Activated T-cell treated with anti-CD3 and anti-CD28 coated beads for 24 hours (primary cell): ENCODE results near the gene THRSP.

ENCODE experiments used
- DNase-seq: peaks from one replicate; pipeline ENCODE4 v3.0.0-alpha.2; 2020; ENCODE audit warnings: low read depth

THRSP gene

GRCh38 chr11:78097666-78098385, 34.2 kb downstream of the THRSP start:
- no peak for DNase-seq

DNA sequence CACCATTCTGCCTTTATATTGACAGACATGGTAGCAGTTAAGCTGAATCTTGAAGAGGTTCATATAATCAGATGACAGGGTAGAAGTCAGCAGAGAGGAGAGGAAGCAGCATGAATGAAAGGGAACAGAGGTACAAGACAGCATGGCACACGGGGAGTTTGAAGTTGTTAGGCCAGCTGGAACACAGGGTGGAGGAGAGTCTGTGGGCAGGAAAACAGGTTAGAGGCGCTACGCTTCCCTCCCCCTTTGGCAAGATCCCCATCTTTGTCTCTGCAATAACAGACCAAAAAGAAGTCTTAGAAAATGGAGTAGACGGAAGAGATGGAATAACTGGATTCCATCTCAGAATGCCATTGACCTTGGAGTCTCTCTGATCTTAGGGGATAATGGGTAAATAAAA, 36.0 kb downstream of the THRSP start:
- DNase-seq: no peak

GRCh38 chr11:78100261-78100660, 36.6 kb downstream of the THRSP start:
- DNase-seq: no peak

DNA sequence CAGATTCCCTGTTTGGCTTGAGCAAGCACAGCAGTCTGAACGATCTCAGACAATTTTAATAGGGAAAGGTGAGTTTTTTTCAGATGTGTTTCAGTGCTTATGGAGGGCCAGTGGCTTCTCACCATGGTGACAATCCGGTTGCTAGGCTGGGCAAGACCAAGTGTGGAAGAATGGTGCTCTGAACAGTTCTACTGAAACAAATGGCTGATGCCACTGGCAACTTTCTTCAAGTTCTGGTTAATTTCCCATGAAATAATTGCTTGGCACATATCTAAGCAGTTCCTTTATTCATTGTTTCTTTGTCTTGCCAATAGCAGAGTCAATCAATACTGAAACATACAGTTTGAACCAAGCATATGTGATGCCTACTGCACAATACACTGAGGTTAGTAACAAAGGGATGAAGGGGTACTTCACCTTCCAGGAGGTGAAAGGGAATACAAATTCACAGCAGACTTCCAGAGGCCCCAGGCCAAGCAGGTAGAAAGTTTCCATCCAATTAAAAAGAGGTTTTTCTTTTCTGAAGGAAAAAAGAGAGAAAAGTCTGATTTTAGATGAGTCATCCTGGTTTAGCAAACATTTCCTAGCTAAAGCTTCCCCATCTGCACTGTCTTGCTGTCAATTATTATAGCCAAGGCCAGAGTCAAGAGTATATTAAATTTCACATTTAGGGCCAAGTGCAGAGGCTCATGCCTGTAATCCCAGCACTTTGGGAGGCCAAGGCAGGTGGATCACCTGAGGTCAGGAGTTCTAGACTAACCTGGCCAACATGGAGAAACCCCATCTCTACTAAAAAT, 37.2 kb downstream of the THRSP start:
- DNase-seq: no peak

DNA sequence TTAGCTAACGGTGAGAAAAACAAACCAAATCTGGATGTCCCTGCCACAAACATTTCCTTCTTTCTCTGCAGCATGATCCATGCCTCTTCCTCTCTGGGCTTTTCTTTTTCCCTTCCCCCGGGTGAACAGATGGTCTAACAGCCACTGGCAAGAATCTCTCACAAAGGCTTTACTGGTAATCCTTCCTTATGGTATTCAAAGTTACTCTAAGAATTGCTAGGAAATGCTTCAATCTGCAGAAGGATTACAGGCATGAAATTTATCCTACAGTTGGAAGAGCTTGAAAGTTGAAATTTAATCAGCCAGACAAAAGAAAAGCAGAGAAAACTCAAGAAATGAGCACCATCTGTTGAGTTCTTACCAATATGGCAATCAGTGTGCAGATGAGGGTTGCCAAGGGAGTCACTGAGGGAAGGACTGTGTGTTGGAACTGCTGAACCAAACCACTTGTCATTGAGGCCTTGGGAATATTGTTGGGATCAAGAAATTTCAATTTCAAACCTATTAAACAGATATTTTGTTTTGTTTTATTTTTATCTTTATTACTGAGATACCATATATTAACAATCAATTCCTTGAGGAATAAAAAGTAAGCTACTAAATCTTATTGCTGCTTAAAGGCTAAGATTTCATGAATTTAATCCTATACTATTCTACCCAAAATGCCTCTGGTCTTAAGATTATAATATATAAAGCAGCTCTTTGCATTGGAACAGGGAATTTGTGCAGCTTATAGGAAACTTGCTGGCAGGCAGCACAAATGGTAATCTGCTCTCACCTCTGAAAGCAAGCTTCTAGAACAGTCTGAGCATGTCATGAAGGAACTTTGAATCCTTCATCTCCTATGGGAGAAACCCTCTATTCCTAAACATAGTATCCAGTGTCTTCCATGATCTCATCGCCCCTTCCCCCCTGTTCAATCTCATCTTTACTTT, 45.7 kb downstream of the THRSP start:
- no peak for DNase-seq

DNA sequence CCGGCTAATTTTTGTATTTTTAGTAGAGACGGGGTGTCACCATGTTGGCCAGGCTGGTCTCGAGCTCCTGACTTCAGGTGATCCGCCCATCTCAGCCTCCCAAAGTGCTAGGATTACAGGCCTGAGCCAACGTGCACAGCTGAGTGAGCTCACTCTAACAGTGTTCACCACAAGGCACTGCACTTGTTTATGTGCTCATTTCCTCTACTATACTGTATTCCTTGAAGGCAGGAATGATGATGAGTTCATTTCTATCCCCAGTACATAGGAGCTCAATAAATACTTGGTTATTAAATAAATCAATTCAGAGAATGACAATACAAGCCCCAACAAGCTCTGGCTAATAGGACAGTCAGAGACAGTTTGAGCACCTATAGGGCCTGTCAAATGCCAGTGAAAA, 46.7 kb downstream of the THRSP start:
- DNase-seq: no peak

DNA sequence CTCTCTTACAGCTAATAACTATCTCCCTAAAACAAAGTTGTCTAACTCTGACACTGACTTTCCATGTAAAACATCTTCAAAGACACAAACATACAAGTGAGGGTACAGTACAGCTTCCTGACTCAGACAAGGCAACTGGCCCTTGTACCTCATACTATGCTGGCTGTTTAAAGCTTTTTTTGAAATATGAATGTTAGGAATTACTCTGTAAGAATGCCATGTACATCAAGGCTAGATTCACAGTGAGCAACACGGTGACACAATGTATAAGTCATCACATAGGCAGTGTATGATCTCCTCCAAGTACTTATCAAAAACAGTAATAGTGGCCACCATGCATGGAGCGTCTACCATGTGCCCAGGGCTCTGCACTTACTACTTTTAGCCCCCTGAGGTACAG, 47.2 kb downstream of the THRSP start:
- DNase-seq: no peak

- no peak for DNase-seq
These were observed 47.6 kb downstream of the THRSP start for GRCh38 chr11:78111298-78111697.

DNA sequence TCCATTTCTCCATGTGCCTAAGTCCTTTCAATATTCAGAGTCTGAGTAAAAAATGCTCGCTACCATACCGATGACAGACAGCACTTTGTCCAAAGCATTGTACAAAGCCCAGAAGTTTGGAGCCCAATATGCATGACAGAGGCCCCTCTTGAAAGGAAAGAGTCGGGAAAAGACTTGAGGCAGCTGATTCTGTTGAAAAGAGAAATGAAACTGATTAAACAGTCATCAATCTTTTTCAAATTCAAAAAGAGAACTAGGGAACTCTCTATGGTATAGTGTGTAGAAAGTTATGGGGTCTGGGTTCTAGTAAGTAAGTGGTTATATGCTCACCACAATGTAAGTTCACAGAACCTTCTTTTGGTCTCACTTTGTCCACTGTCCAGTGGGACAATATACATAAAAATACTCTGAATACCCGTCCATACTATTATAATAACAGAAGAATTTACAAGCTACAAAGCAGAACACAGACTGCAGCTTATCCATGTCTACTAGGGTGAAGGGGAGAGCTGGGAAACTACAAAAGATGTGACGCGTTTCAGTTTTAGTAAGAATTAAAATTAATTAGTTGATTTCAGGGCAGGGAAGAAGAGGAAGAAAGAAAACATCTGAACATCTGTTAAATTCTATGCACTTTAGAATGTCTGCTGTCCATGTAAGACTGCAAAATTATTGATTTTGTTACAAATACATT, 49.1 kb downstream of the THRSP start:
- DNase-seq: no peak
